HG03045 (cell line): ENCODE results near the gene SQSTM1.
"Not testable (repeated sequence)": the region's sequence is repeated elsewhere in the genome, so short reads cannot be mapped to it uniquely, and the experiment has no call there.

ENCODE experiments used
- ATAC-seq: cut with Tn5 transposase; IDR thresholded peaks from one replicate; pipeline ENCODE4 v1.9.1; 2021; ENCODE audit warnings: mild to moderate bottlenecking, moderate library complexity; ENCODE audit not compliant: unreplicated experiment

SQSTM1 gene

DNA sequence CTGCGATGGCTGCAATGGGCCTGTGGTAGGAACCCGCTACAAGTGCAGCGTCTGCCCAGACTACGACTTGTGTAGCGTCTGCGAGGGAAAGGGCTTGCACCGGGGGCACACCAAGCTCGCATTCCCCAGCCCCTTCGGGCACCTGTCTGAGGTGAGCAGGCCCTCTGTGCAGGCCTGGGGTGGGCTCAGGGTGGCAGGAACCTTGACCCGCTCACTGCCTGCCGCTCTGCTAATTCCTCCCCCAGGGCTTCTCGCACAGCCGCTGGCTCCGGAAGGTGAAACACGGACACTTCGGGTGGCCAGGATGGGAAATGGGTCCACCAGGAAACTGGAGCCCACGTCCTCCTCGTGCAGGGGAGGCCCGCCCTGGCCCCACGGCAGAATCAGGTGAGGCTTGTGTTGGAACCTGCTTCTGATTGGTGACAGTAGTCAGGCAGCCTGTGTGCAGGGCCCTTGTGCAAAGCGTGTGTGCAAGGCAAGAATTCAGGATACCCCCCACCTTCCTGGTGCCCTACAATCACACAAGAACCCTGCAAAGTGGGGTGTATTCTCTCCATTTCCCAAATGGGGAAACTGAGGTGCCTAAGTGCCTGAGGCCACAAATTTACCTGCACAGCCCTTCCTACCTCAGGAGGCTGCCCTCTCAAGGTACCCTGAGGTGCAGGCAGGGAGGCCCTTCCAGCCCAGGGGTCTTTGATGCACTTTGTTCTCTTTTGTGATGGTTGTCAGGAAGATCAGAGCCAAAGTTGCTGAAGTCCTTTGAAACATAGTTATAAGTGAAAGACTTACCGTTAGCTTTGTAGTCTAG is 3.4 kb downstream of the SQSTM1 start:
- ATAC-seq = no peak

GRCh38 chr5:179824745-179825112 is 4.0 kb downstream of the SQSTM1 start:
- ATAC-seq = no peak

- ATAC-seq = no peak
Measured at GRCh38 chr5:179825655-179826182, 5.0 kb downstream of the SQSTM1 start.

- no peak for ATAC-seq
Measured at GRCh38 chr5:179827680-179828079, 7.0 kb downstream of the SQSTM1 start.

GRCh38 chr5:179828756-179829421 is 8.2 kb downstream of the SQSTM1 start:
- ATAC-seq = no peak

- ATAC-seq = no peak
Measured at GRCh38 chr5:179829732-179830435, 9.2 kb downstream of the SQSTM1 start.

GRCh38 chr5:179830818-179831468 is 10.2 kb downstream of the SQSTM1 start:
- ATAC-seq = no peak

DNA sequence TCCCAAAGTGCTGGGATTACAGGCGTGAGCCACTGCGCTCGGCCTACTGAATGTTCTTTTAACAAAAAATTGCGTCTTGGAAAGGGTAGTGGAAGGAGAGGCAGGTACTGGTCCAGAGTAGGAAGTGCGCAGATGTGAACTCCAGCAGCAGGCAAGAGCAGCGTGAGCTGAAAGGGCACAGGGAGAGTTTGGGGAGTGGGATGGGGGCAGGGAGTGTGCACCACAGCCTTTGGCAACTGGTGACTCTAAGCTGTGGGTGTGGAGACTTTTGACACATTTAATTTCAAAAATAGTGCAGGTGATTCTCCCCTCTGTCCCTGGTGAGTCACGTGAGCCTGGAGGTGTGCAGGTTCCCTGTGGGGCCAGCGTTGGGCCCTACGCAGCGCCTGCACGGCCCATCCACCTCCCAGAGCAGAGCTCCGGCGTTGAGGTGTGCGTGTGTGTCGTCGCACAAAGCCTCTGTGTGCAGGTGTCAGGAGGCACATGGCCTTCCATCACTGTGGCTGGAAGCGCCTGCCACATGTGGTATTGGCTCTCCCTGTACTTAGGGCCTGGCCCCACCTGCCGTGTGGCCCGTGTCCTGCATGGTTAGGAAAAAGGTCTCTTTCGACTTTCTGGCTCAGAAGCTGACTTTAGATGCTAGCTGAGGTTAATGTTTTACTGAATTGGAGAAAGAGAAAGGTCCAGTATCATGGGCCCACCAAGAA is 11.5 kb downstream of the SQSTM1 start:
- no peak for ATAC-seq

DNA sequence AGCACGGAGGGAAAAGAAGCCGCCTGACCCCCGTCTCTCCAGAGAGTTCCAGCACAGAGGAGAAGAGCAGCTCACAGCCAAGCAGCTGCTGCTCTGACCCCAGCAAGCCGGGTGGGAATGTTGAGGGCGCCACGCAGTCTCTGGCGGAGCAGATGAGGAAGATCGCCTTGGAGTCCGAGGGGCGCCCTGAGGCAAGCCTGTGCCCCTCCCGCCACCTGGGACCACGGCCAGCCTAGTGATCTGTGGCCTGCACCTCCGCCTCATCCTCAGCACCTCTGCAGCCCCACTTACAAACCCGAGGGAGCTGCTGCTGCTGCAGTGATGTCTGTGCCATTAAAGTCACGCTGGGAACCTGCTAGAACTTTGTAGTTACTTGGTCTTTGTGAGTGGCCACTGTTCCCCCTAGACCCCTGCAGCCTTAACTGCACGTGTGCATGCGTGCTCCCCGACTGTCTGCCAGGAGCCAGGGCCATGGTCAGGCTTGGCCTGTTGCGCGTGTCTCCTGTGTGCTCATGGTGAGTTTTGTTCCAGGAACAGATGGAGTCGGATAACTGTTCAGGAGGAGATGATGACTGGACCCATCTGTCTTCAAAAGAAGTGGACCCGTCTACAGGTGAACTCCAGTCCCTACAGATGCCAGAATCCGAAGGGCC is 12.5 kb downstream of the SQSTM1 start:
- no peak for ATAC-seq

DNA sequence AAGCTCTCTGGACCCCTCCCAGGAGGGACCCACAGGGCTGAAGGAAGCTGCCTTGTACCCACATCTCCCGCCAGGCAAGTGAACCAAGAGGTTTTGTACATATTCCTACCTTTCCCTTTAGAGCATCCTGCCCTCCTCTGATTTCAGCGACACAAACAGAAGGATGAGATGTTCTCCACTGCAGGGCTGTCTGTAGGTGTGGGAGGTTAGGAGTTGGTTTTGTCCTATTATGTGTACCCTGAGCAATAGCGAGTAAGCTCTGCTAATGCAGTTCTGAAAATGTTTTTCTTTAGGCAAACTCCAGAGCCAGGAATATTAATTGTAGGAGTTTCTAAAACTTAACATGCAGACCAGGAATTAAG is 13.0 kb downstream of the SQSTM1 start:
- ATAC-seq = no peak

DNA sequence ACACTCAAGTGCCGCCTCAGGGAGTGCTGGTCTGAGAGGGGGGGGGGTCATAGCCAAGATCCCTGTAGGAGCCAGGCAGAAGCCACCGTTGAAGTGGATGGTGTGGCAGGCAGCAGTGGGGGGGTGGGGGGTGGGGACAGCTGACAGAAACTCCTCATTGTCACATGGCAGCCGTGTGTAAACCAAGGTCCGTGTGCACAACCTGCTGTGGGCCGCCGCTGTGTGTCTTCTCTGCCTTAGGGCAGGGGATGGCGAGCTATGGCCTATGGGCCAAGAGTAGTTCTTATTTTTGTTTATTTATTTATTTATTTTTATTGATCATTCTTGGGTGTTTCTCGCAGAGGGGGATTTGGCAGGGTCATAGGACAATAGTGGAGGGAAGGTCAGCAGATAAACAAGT is 13.4 kb downstream of the SQSTM1 start:
- no peak for ATAC-seq

GRCh38 chr5:179834871-179835270 is 14.2 kb downstream of the SQSTM1 start:
- not testable (repeated sequence) for ATAC-seq

DNA sequence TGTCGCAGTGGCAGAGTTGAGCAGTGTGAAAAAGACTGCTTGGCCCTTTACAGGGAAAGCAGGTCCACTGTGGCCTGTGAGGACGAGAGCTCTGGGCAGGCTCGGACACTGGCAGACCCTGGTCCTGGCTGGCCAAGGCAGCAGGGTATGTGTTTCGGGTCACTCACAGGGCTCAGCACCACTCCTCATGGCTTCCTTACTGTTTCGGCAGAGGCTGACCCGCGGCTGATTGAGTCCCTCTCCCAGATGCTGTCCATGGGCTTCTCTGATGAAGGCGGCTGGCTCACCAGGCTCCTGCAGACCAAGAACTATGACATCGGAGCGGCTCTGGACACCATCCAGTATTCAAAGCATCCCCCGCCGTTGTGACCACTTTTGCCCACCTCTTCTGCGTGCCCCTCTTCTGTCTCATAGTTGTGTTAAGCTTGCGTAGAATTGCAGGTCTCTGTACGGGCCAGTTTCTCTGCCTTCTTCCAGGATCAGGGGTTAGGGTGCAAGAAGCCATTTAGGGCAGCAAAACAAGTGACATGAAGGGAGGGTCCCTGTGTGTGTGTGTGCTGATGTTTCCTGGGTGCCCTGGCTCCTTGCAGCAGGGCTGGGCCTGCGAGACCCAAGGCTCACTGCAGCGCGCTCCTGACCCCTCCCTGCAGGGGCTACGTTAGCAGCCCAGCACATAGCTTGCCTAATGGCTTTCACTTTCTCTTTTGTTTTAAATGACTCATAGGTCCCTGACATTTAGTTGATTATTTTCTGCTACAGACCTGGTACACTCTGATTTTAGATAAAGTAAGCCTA is 15.7 kb downstream of the SQSTM1 start:
- no peak for ATAC-seq

GRCh38 chr5:179837076-179838011 is 16.6 kb downstream of the SQSTM1 start:
- no peak for ATAC-seq

GRCh38 chr5:179839328-179840256 is 18.9 kb downstream of the SQSTM1 start:
- ATAC-seq = no peak

DNA sequence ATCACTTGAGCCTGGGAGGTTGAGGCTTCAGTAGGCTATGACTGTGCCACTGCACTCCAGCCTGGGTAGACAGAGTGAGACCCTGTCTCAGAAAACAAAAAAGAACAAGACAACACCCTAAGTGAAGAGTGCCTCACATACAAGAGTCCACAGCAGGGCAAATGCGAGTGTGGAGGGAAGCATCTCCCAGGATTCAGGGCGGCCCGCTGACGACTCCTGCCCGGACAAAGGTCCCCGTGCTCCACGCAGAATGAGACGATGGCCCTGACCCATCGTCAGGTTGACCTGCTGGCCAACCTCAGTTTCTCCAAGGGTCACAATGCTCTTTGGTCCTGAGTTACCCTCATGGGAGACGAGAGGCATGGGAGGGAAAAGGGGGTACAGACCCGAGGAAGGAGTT is 19.6 kb downstream of the SQSTM1 start:
- no peak for ATAC-seq

DNA sequence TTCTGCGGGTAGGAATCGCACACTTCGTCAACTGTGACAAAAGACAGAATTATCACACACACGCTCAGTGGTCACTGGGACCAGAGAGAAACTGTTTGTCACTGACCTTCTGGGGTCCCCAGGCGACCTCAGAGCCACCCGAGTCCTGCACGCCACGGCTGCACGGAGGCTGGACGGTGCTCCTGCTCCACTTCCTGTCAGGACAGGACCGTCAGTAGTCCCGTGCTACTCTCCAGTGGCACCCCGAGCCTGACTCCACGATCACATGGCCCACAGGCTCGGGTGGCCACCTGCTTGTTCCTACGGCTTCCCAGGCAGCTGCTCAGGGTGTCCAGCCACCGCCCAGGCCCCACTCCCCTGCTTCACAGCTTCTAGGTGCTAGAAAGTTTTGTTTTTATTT is 20.1 kb downstream of the SQSTM1 start:
- no peak for ATAC-seq
